HG03280 (cell line): ENCODE measurements around the gene ROCK2.

Experiments used
- ATAC-seq: cut with Tn5 transposase; IDR thresholded peaks from one replicate; pipeline ENCODE4 v1.9.1; 2021; ENCODE audit warnings: mild to moderate bottlenecking, moderate library complexity; ENCODE audit not compliant: unreplicated experiment

Gene ROCK2

GRCh38 chr2:11158916-11159573 lies 185.4 kb downstream of the ROCK2 start:
- no peak for ATAC-seq

GRCh38 chr2:11157731-11158130 lies 186.7 kb downstream of the ROCK2 start:
- ATAC-seq, result no peak

GRCh38 chr2:11157296-11157695 lies 187.1 kb downstream of the ROCK2 start:
- ATAC-seq, result no peak

- no peak for ATAC-seq
Observed at GRCh38 chr2:11156396-11157075, 187.9 kb downstream of the ROCK2 start.

GRCh38 chr2:11155381-11156035 lies 188.9 kb downstream of the ROCK2 start, which contains the start of gene SLC66A3:
Gene SLC66A3 (plus strand): TSS chr2:11155467. CDS start chr2:11155547, 80 bp downstream.
- peak; percentile 82 for ATAC-seq

- ATAC-seq, result peak; percentile 70
Observed at GRCh38 chr2:11154923-11155380, 189.5 kb downstream of the ROCK2 start.

- ATAC-seq, result peak; percentile 5
Observed at GRCh38 chr2:11154016-11154922, 190.2 kb downstream of the ROCK2 start.

- no peak for ATAC-seq
Observed at GRCh38 chr2:11152591-11152990, 191.8 kb downstream of the ROCK2 start.

- no peak for ATAC-seq
Observed at GRCh38 chr2:11147263-11147662, 197.2 kb downstream of the ROCK2 start.

GRCh38 chr2:11146076-11146475 lies 198.4 kb downstream of the ROCK2 start:
- ATAC-seq, result no peak

GRCh38 chr2:11145350-11145749 lies 199.1 kb downstream of the ROCK2 start:
- ATAC-seq, result no peak

- no peak for ATAC-seq
Observed at GRCh38 chr2:11144738-11145079, 199.7 kb downstream of the ROCK2 start.

GRCh38 chr2:11144077-11144737 lies 200.2 kb downstream of the ROCK2 start:
- no peak for ATAC-seq

GRCh38 chr2:11142987-11143386 lies 201.4 kb downstream of the ROCK2 start:
- ATAC-seq, result no peak

GRCh38 chr2:11142330-11142729 lies 202.1 kb downstream of the ROCK2 start:
- no peak for ATAC-seq

- ATAC-seq, result no peak
Observed at GRCh38 chr2:11141319-11141718, 203.1 kb downstream of the ROCK2 start.

GRCh38 chr2:11140492-11140891 lies 203.9 kb downstream of the ROCK2 start:
- ATAC-seq, result no peak

- no peak for ATAC-seq
Observed at GRCh38 chr2:11134349-11134748, 210.1 kb downstream of the ROCK2 start.

- no peak for ATAC-seq
Observed at GRCh38 chr2:11133936-11134320, 210.5 kb downstream of the ROCK2 start.

GRCh38 chr2:11133238-11133935 lies 211.0 kb downstream of the ROCK2 start:
- ATAC-seq, result no peak
